Upper lobe of right lung (tissue), 1 donor: ENCODE measurements around the gene PYGL. TPM values are rescaled to one million over a fixed set of nuclear protein-coding genes. Genes with fewer than 3 reads are reported as not detected.
A peak's percentile ranks its signal among the peaks of the same experiment; 100 is the strongest.
"Not testable (repeated sequence)": the region's sequence is repeated elsewhere in the genome, so short reads cannot be mapped to it uniquely, and the experiment has no call there.

Source experiments
- ATAC-seq: fragments of 200-7000 bp; cut with Tn5 transposase; one replicate; pipeline ENCODE4 v1.9.1; 2020; ENCODE audit warnings: mild to moderate bottlenecking, moderate library complexity
- DNase-seq: peaks from one replicate; pipeline ENCODE4 v3.0.0-alpha.2; 2020
- H3K27ac ChIP-seq: fragments of 200-600 bp; one replicate; pipeline ENCODE4 v1.8.0; 2022
- H3K27me3 ChIP-seq: fragments of 200-600 bp; one replicate; pipeline ENCODE4 v1.8.0; 2022; ENCODE audit warnings: mild to moderate bottlenecking
- H3K36me3 ChIP-seq: fragments of 200-600 bp; one replicate; pipeline ENCODE4 v1.8.0; 2022
- H3K4me1 ChIP-seq: fragments of 200-600 bp; one replicate; pipeline ENCODE4 v1.8.0; 2022
- H3K4me3 ChIP-seq: fragments of 200-600 bp; one replicate; pipeline ENCODE4 v1.8.0; 2022; ENCODE audit warnings: mild to moderate bottlenecking
- H3K9me3 ChIP-seq: fragments of 200-600 bp; one replicate; pipeline ENCODE4 v1.8.0; 2022
- intact Hi-C: fragments of 100-400 bp; cut with DNase I; formaldehyde crosslinking; loops from one replicate; pipeline ENCODE4 v1.11.0; 2022
- total RNA-seq: library from RNA; stranded (reverse); fragmentation: NEBNext Ultra II Directional; extraction: Animal tissue kit (Norgen Biotek cat#: 25700); gene quantifications from one replicate; pipeline ENCODE4 v1.2.1, GENCODE V29; 2021
- TF ChIP-seq, protein P1 (sequence below): fragments of 200-600 bp; IDR thresholded peaks from one replicate; pipeline ENCODE4 v1.8.0; 2022; ENCODE audit warnings: antibody characterized with exemption
- donor health status: DM: no; HTN: yes; CAD: no; lungs with severe emphysema.

Gene PYGL
- total RNA-seq, 1 donor from 2014 or later = 46.3 TPM

- H3K4me3 ChIP-seq = peak overlapping the region; percentile 67
- peak; percentile 70 for ATAC-seq
- peak overlapping the region; percentile 75 for H3K27ac ChIP-seq
Observed at GRCh38 chr14:50943261-50943942, 881 bp downstream of the PYGL start.

GRCh38 chr14:50941638-50942037 is 2.6 kb downstream of the PYGL start:
- H3K27ac ChIP-seq, H3K27me3 ChIP-seq, DNase-seq, H3K9me3 ChIP-seq, H3K4me3 ChIP-seq, H3K36me3 ChIP-seq, intact Hi-C loops, ATAC-seq: not testable (repeated sequence)
- peaks cover 16% of the 10 kb centered on the region for H3K4me1 ChIP-seq

More at GRCh38 chr14:50943261-50943942, 881 bp downstream of the PYGL start:
- no peaks in the 10 kb centered on the region for H3K27me3 ChIP-seq
- peaks cover 12% of the 10 kb centered on the region for H3K4me1 ChIP-seq
- no peaks in the 10 kb centered on the region for H3K36me3 ChIP-seq
- DNase-seq = peak; percentile 79
- intact Hi-C loops = no loop called here
- no peaks in the 10 kb centered on the region for H3K9me3 ChIP-seq
- TF ChIP-seq, protein P1, sequence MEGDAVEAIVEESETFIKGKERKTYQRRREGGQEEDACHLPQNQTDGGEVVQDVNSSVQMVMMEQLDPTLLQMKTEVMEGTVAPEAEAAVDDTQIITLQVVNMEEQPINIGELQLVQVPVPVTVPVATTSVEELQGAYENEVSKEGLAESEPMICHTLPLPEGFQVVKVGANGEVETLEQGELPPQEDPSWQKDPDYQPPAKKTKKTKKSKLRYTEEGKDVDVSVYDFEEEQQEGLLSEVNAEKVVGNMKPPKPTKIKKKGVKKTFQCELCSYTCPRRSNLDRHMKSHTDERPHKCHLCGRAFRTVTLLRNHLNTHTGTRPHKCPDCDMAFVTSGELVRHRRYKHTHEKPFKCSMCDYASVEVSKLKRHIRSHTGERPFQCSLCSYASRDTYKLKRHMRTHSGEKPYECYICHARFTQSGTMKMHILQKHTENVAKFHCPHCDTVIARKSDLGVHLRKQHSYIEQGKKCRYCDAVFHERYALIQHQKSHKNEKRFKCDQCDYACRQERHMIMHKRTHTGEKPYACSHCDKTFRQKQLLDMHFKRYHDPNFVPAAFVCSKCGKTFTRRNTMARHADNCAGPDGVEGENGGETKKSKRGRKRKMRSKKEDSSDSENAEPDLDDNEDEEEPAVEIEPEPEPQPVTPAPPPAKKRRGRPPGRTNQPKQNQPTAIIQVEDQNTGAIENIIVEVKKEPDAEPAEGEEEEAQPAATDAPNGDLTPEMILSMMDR = no peak

DNA sequence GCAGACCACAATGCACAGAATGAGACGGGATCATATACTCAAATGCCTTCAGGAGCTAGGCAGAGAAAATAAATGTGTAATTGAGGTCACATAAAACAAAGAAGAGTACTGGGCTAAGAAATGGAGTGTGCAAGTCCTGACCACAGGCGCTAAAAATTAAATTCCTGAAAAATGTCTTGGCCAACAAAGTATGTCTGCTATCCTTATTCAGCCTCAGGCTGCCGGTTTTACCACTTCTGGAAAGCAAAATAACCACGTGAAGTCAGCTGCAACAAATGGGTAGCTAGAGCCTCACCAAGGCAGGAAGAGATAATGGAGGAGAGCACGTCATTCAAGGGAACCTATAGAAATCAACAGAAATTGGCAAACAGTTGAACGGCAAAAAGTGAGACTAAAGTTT is 3.1 kb downstream of the PYGL start:
- Histone ChIP-seq H3K4me1 (peaks cover 16% of the 10 kb centered on the region), H3K27me3 (no peaks in the 10 kb centered on the region), H3K9me3 (no peaks in the 10 kb centered on the region), H3K36me3 (no peaks in the 10 kb centered on the region), H3K27ac (no peak overlapping the region), H3K4me3 (no peak overlapping the region)
- TF ChIP-seq, protein P1 = no peak
- ATAC-seq = no peak
- intact Hi-C loops = no loop called here
- DNase-seq = no peak

DNA sequence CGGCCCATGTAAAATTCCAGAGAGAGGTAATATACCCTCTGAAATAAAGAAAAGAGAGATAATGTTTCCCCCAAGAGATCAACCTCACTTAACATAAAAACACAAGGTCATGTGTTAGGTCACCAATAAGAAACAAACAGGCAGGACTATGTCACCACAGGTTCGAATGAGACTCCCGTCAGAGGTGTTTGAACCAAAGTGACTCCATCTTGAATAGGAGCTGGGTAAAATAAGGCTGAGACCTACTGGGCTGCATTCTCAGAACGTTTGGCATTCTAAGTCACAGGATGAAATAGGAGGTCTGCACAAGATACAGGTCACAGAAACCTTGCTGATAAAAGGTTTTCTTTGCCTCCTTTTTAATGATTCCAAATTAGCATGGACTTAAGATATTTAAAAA is 6.5 kb downstream of the PYGL start:
- no peak for ATAC-seq
- intact Hi-C loops = no loop called here

DNA sequence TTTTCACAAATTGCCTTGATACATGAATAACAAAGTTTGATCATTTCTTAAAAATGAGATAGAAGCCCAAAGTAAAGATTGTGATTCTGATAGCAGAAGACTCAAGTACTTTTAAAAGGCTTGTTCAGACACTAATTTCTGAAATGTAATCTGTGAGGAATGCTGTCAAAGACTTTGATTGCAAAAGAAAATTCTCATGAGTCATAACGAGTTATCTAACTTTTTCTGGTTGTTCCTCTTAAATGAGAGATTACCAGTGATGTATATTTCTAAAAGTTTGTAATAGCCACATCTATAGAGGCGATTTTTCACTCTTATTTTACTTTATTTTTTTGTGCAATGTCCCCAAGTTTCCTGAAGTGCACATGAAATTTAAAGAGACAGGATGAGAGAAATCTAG is 7.0 kb downstream of the PYGL start:
- TF ChIP-seq, protein P1 = no peak
- H3K36me3 ChIP-seq = peaks cover 18% of the 10 kb centered on the region
- intact Hi-C loops = no loop called here
- H3K27me3 ChIP-seq = no peaks in the 10 kb centered on the region
- DNase-seq = no peak
- H3K9me3 ChIP-seq = no peaks in the 10 kb centered on the region
- peak overlapping the region; percentile 55 for H3K27ac ChIP-seq
- no peak for ATAC-seq
- peaks cover 4% of the 10 kb centered on the region for H3K4me1 ChIP-seq
- H3K4me3 ChIP-seq = no peak overlapping the region

More for the DNA sequence above, 6.5 kb downstream of the PYGL start:
- TF ChIP-seq, protein P1 = no peak
- Histone ChIP-seq H3K4me1 (peaks cover 4% of the 10 kb centered on the region), H3K9me3 (no peaks in the 10 kb centered on the region), H3K27ac (peak overlapping the region; percentile 55), H3K4me3 (no peak overlapping the region), H3K36me3 (peaks cover 18% of the 10 kb centered on the region), H3K27me3 (no peaks in the 10 kb centered on the region)
- no peak for DNase-seq

- Histone ChIP-seq H3K27me3 (no peaks in the 10 kb centered on the region), H3K9me3 (no peaks in the 10 kb centered on the region), H3K27ac (peak overlapping the region; percentile 55), H3K36me3 (peaks cover 23% of the 10 kb centered on the region), H3K4me1 (peaks cover 4% of the 10 kb centered on the region), H3K4me3 (no peak overlapping the region)
- intact Hi-C loops = no loop called here
- ATAC-seq (no peak), DNase-seq (no peak)
- TF ChIP-seq, protein P1 = no peak
Observed at GRCh38 chr14:50936882-50937281, 7.4 kb downstream of the PYGL start.
